H1 (cell line): Measurements from ENCODE around the gene MACROD1. TPM values are rescaled to one million over a fixed set of nuclear protein-coding genes. Genes with fewer than 3 reads are reported as not detected.

Source experiments
- CTCF ChIA-PET: fragments of 300-600 bp; sonication (Branson Sonifier 250); formaldehyde crosslinking; loops from one replicate; lab custom pipeline; 2021; ENCODE audit not compliant: partially characterized antibody; lab: Charles Lee
- POLR2A ChIA-PET: fragments of 300-600 bp; sonication (Branson Sonifier 250); formaldehyde crosslinking; loops from one replicate; lab custom pipeline; 2021; ENCODE audit warnings: inconsistent platforms; ENCODE audit not compliant: partially characterized antibody; lab: Charles Lee
- DNase-seq, 2 experiments: peaks; one replicate each; pipeline versions ENCODE4 v3.0.0 to v3.0.0-alpha.2; 2010 to 2022; ENCODE audit warnings: low spot score in 2 of 2, low read depth in 1 of 2, mixed read lengths in 1 of 2
- FAIRE-seq: peaks from 2 replicates; lab custom pipeline; 2011; peaks lifted over from hg19 to GRCh38; lab: Jason Lieb, UNC
- H2AFZ ChIP-seq: 2 replicates; pipeline ENCODE4 v1.8.1; 2012; ENCODE audit warnings: low read length, inconsistent platforms
- H2AK5ac ChIP-seq: 2 replicates; pipeline ENCODE4 v1.6.1; 2013; ENCODE audit warnings: low read depth, low read length
- H2BK120ac ChIP-seq: replicated peaks from 2 replicates; pipeline ENCODE3; 2013; ENCODE audit warnings: low read depth, low read length, inconsistent platforms
- H2BK12ac ChIP-seq: 2 replicates; pipeline ENCODE4 v1.6.1; 2013; ENCODE audit warnings: low read depth, low read length
- H2BK15ac ChIP-seq: 2 replicates; pipeline ENCODE4 v1.6.1; 2013; ENCODE audit warnings: low read length
- H2BK20ac ChIP-seq: 2 replicates; pipeline ENCODE4 v1.6.1; 2013; ENCODE audit warnings: low read length
- H2BK5ac ChIP-seq: 2 replicates; pipeline ENCODE4 v1.6.1; 2013; ENCODE audit warnings: low read depth, low read length
- H3K14ac ChIP-seq: 2 replicates; pipeline ENCODE4 v1.6.1; 2013; ENCODE audit warnings: inconsistent platforms; ENCODE audit not compliant: insufficient read length
- H3K18ac ChIP-seq: 2 replicates; pipeline ENCODE4 v1.6.1; 2013; ENCODE audit warnings: low read length; ENCODE audit errors: extremely low read depth
- H3K23ac ChIP-seq: 2 replicates; pipeline ENCODE4 v1.6.1; 2013; ENCODE audit warnings: inconsistent platforms; ENCODE audit not compliant: insufficient read length
- H3K23me2 ChIP-seq: 2 replicates; pipeline ENCODE4 v1.6.1; 2013; ENCODE audit warnings: low read depth, low read length
- H3K27ac ChIP-seq: 2 replicates; pipeline ENCODE4 v1.6.1; 2011; ENCODE audit warnings: low read depth, low read length, inconsistent platforms
- H3K27me3 ChIP-seq, 4 experiments: replicated peaks in 1 of 4; 1 replicate in 1 of 4; 2 replicates in 3 of 4; pipeline versions ENCODE4 v1.6.1 to v1.8.1; 2011 to 2013; ENCODE audit warnings: low read length in 3 of 4, mild to moderate bottlenecking in 3 of 4, inconsistent platforms in 2 of 4, mixed read lengths in 2 of 4, moderate library complexity in 1 of 4; ENCODE audit not compliant: control insufficient read depth in 3 of 4, insufficient read depth in 3 of 4; ENCODE audit errors: extremely low read depth in 1 of 4
- H3K36me3 ChIP-seq, 4 experiments: 2 replicates each; pipeline versions ENCODE4 v1.6.1 to v1.8.1; 2011 to 2013; ENCODE audit warnings: mild to moderate bottlenecking in 4 of 4, low read length in 3 of 4, moderate library complexity in 2 of 4, control low read depth in 1 of 4, inconsistent platforms in 1 of 4; ENCODE audit not compliant: insufficient read depth in 4 of 4, control insufficient read depth in 2 of 4
- H3K4ac ChIP-seq: replicated peaks from 2 replicates; pipeline ENCODE3; 2013; ENCODE audit warnings: low read length, low read depth, mixed read lengths, inconsistent platforms; ENCODE audit not compliant: insufficient read length
- H3K4me1 ChIP-seq, 4 experiments: replicated peaks in 1 of 4; 1 replicate in 1 of 4; 2 replicates in 3 of 4; pipeline versions ENCODE4 v1.6.1 to v1.8.1; 2011 to 2013; ENCODE audit warnings: low read length in 3 of 4, inconsistent platforms in 2 of 4, mixed read lengths in 1 of 4; ENCODE audit not compliant: insufficient read depth in 4 of 4, control insufficient read depth in 3 of 4
- H3K4me2 ChIP-seq, 2 experiments: 2 replicates each; pipeline versions ENCODE4 v1.6.1 to v1.8.1; 2011 to 2013; ENCODE audit warnings: low read depth in 2 of 2, low read length in 2 of 2, control low read depth in 1 of 2, inconsistent platforms in 1 of 2, mild to moderate bottlenecking in 1 of 2; ENCODE audit not compliant: insufficient read depth in 1 of 2
- H3K4me3 ChIP-seq, 4 experiments: fragments of 200-600, 300-600 bp in 1 of 4; sonication (generic), shearing (Covaris generic), sonication (Bioruptor Twin) in 1 of 4; 2 replicates each; pipeline versions ENCODE4 v1.5.1 to v1.8.1; 2011 to 2016; ENCODE audit warnings: low read length in 4 of 4, low read depth in 3 of 4, control low read depth in 2 of 4, inconsistent platforms in 2 of 4, mild to moderate bottlenecking in 2 of 4, mixed read lengths in 1 of 4, moderate library complexity in 1 of 4; ENCODE audit not compliant: insufficient read depth in 2 of 4; ENCODE audit errors: extremely low read depth in 1 of 4
- H3K56ac ChIP-seq: replicated peaks from 2 replicates; pipeline ENCODE3; 2013; ENCODE audit warnings: low read depth, mild to moderate bottlenecking, mixed read lengths, low read length, inconsistent platforms; ENCODE audit not compliant: insufficient read length
- H3K79me1 ChIP-seq: 2 replicates; pipeline ENCODE4 v1.6.1; 2013; ENCODE audit warnings: low read depth, low read length, control low read depth
- H3K79me2 ChIP-seq, 2 experiments: 2 replicates each; pipeline versions ENCODE4 v1.6.1 to v1.8.1; 2012 to 2013; ENCODE audit warnings: low read length in 2 of 2, mild to moderate bottlenecking in 2 of 2, inconsistent platforms in 1 of 2; ENCODE audit not compliant: insufficient read depth in 2 of 2, control insufficient read depth in 1 of 2
- H3K9ac ChIP-seq, 4 experiments: replicated peaks in 1 of 4; 1 replicate in 1 of 4; 2 replicates in 3 of 4; pipeline versions ENCODE4 v1.6.1 to v1.8.1; 2011 to 2013; ENCODE audit warnings: low read depth in 3 of 4, low read length in 3 of 4, control low read depth in 2 of 4, mild to moderate bottlenecking in 2 of 4, moderate library complexity in 2 of 4, inconsistent platforms in 1 of 4; ENCODE audit errors: extremely low read depth in 1 of 4
- H3K9me3 ChIP-seq, 2 experiments: 2 replicates each; pipeline versions ENCODE4 v1.6.1 to v1.8.1; 2012 to 2013; ENCODE audit warnings: mild to moderate bottlenecking in 2 of 2, moderate library complexity in 2 of 2, control low read depth in 1 of 2, inconsistent platforms in 1 of 2, low read depth in 1 of 2, low read length in 1 of 2, mixed read lengths in 1 of 2; ENCODE audit not compliant: insufficient read depth in 2 of 2
- H4K20me1 ChIP-seq, 2 experiments: replicated peaks in 1 of 2; 2 replicates each; pipeline versions ENCODE3 to v1.8.1; 2011 to 2013; ENCODE audit warnings: inconsistent platforms in 2 of 2, low read length in 2 of 2, mild to moderate bottlenecking in 1 of 2; ENCODE audit not compliant: insufficient read depth in 2 of 2, control insufficient read depth in 1 of 2
- H4K5ac ChIP-seq: 2 replicates; pipeline ENCODE4 v1.6.1; 2013; ENCODE audit warnings: low read length, low read depth, mixed read lengths, inconsistent platforms; ENCODE audit not compliant: insufficient read length
- H4K8ac ChIP-seq: 2 replicates; pipeline ENCODE4 v1.8.0; 2013; ENCODE audit warnings: mild to moderate bottlenecking, moderate library complexity, low read length, inconsistent platforms; ENCODE audit not compliant: insufficient read depth; ENCODE audit errors: extremely low read depth
- H4K91ac ChIP-seq: replicated peaks from 2 replicates; pipeline ENCODE3; 2013; ENCODE audit warnings: low read length, mixed read lengths, inconsistent platforms; ENCODE audit not compliant: insufficient read length
- BRCA1 ChIP-seq: IDR thresholded peaks from 2 replicates; pipeline ENCODE4 v1.6.1; 2012; ENCODE audit warnings: low read depth, low read length, improper control_type of control experiment
- KDM1A ChIP-seq: fragments of 200-600, 300-600 bp; sonication (generic); IDR thresholded peaks from 2 replicates; pipeline ENCODE4 v1.7.1; 2016; ENCODE audit warnings: mild to moderate bottlenecking, low read length, borderline replicate concordance
- KDM5A ChIP-seq: fragments of 200-600 bp; IDR thresholded peaks from 2 replicates; pipeline ENCODE4 v1.7.1; 2012; ENCODE audit warnings: mild to moderate bottlenecking, low read length, inconsistent platforms, mixed read lengths
- NRF1 ChIP-seq: IDR thresholded peaks from 2 replicates; pipeline ENCODE4 v1.6.1; 2011; ENCODE audit warnings: mild to moderate bottlenecking, low read depth, low read length, improper control_type of control experiment
- TBP ChIP-seq: IDR thresholded peaks from 2 replicates; pipeline ENCODE4 v1.6.1; 2011; ENCODE audit warnings: low read depth, low read length, improper control_type of control experiment
- WGBS, 2 experiments: shearing (Covaris generic) in 1 of 2; methylation state at CpG; one replicate each; pipeline versions ENCODE4 v1.1.6 to v1.1.7; 2013 to 2015; ENCODE audit warnings: low lambda C conversion rate in 2 of 2, mixed read lengths in 2 of 2, inconsistent platforms in 1 of 2, low coverage in 1 of 2, missing lambda C conversion rate in 1 of 2; ENCODE audit not compliant: insufficient replicate concordance in 2 of 2, insufficient coverage in 1 of 2, insufficient read length in 1 of 2; ENCODE audit errors: extremely low coverage in 1 of 2, missing lambda C conversion rate in 1 of 2; 5-methylcytosine and 5-hydroxymethylcytosine counted together
- polyA plus RNA-seq, 7 experiments: library from polyadenylated mRNA; depleted of rRNA in 3 of 7; stranded (reverse) in 5 of 7; unstranded in 2 of 7; fragments of >200 nt in 5 of 7; fragments of 200-250 nt in 2 of 7; gene quantifications; 1 replicate in 5 of 7; 2 replicates in 1 of 7; 4 replicates in 1 of 7; pipeline versions ENCODE4 v1.2.1 to v1.2.3, GENCODE V29; 2011 to 2013; ENCODE audit warnings: missing spikeins in 2 of 7, mixed read lengths in 2 of 7
- total RNA-seq: library from RNA; stranded (reverse); fragmentation: NEBNext Ultra II Directional; extraction: Animal tissue kit (Norgen Biotek cat#: 25700); gene quantifications from 2 replicates; pipeline ENCODE4 v1.2.1, GENCODE V29; 2021

MACROD1 gene
- total and polyA plus RNA-seq, 2 of the 8 experiments (the other 6 are each of a cell fraction or from before 2014, with no cell fraction given) = 19.5 to 34.1 TPM

- Histone ChIP-seq H2BK12ac (no peak overlapping the region), H3K79me1 (no peaks in the 10 kb centered on the region), H3K79me2 (no peaks in the 10 kb centered on the region), H2BK15ac (no peak overlapping the region), H3K23ac (no peak overlapping the region), H3K4me3 (no peak overlapping the region), H2BK5ac (no peak overlapping the region), H4K5ac (no peak overlapping the region), H4K20me1 (peaks cover 6 to 23% of the 10 kb centered on the region in 2 experiments), H2AFZ (no peak overlapping the region), H4K91ac (no peak overlapping the region), H3K14ac (no peak overlapping the region), H3K9me3 (no peaks in the 10 kb centered on the region), H3K27ac (no peak overlapping the region), H3K4me1 (no peaks in the 10 kb centered on the region), H2BK20ac (no peak overlapping the region), H3K23me2 (no peaks in the 10 kb centered on the region), H2BK120ac (no peak overlapping the region), H3K27me3 (peaks cover 0 to 88% (median 64%) of the 10 kb centered on the region in 4 experiments; a peak in 6 of 7 replicates), H2AK5ac (no peak overlapping the region), H3K4ac (no peak overlapping the region), H3K36me3 (no peaks in the 10 kb centered on the region), H3K4me2 (no peak overlapping the region), H3K18ac (no peak overlapping the region), H3K9ac (no peak overlapping the region), H4K8ac (no peak overlapping the region), H3K56ac (no peak overlapping the region)
- 94% methylated on average over 11 of the region's 11 CpGs; no CpG with 5 or more reads in 1 of the 2 experiments for WGBS, 2 experiments
- CTCF ChIA-PET = interaction anchor here (0.9 to 2.6 kb wide), 7 partner anchors 9 to 223 kb away, joined by 3 to 10 read pairs (median 4); no protein-coding TSS in a partner anchor
- POLR2A ChIA-PET = interaction anchor here (1.0 kb wide), 1 partner anchor 10 kb away, joined by 3 read pairs; no protein-coding TSS in a partner anchor
- FAIRE-seq = no peak
- DNase-seq = no peak
- no peak for TF ChIP-seq KDM5A
- TF ChIP-seq BRCA1 = no peak
- no peak for TF ChIP-seq NRF1
- TF ChIP-seq TBP = no peak
- no peak for TF ChIP-seq KDM1A
Observed at GRCh38 chr11:64078284-64078683, 87.6 kb downstream of the MACROD1 start.
